H9 (cell line): ENCODE data around the gene ZNF668. TPM values are rescaled to one million over a fixed set of nuclear protein-coding genes. Genes with fewer than 3 reads are reported as not detected.

Source experiments
- DNase-seq: peaks from one replicate; pipeline ENCODE4 v3.0.0-alpha.2; 2017
- H2AFZ ChIP-seq: one replicate; pipeline ENCODE4 v1.6.1; 2013; ENCODE audit warnings: mild to moderate bottlenecking, low read length, control low read depth, moderate library complexity
- H2AK5ac ChIP-seq: 2 replicates; pipeline ENCODE4 v1.6.1; 2013; ENCODE audit warnings: low read length, control low read depth, mixed read lengths; ENCODE audit not compliant: insufficient read length
- H2BK120ac ChIP-seq: one replicate; pipeline ENCODE4 v1.6.1; 2013; ENCODE audit warnings: low read depth, mild to moderate bottlenecking, low read length, control low read depth, inconsistent platforms; ENCODE audit not compliant: poor library complexity, severe bottlenecking
- H2BK12ac ChIP-seq: 2 replicates; pipeline ENCODE4 v1.6.1; 2013; ENCODE audit warnings: low read length, control low read depth, mixed read lengths, low read depth; ENCODE audit not compliant: insufficient read length
- H2BK15ac ChIP-seq: 2 replicates; pipeline ENCODE4 v1.6.1; 2013; ENCODE audit warnings: low read depth, low read length, control low read depth
- H2BK20ac ChIP-seq: one replicate; pipeline ENCODE4 v1.6.1; 2013; ENCODE audit warnings: low read depth, mild to moderate bottlenecking, low read length, control low read depth, inconsistent platforms; ENCODE audit not compliant: poor library complexity, severe bottlenecking
- H2BK5ac ChIP-seq: 2 replicates; pipeline ENCODE4 v1.6.1; 2013; ENCODE audit warnings: low read length, control low read depth, mixed read lengths; ENCODE audit not compliant: insufficient read length
- H3K14ac ChIP-seq: 2 replicates; pipeline ENCODE4 v1.6.1; 2013; ENCODE audit warnings: low read length, control low read depth; ENCODE audit not compliant: insufficient read depth
- H3K18ac ChIP-seq: 2 replicates; pipeline ENCODE4 v1.6.1; 2013; ENCODE audit warnings: low read depth, mild to moderate bottlenecking, mixed read lengths, low read length, control low read depth; ENCODE audit not compliant: insufficient read length
- H3K23ac ChIP-seq: 2 replicates; pipeline ENCODE4 v1.6.1; 2013; ENCODE audit warnings: low read length, control low read depth, mixed read lengths, low read depth; ENCODE audit not compliant: insufficient read length
- H3K23me2 ChIP-seq: 2 replicates; pipeline ENCODE4 v1.6.1; 2013; ENCODE audit warnings: low read depth, mild to moderate bottlenecking, mixed read lengths, low read length, control low read depth; ENCODE audit not compliant: insufficient read length, poor library complexity, severe bottlenecking
- H3K27ac ChIP-seq: 2 replicates; pipeline ENCODE4 v1.5.1; 2013; ENCODE audit warnings: low read length, control low read depth, mixed read lengths, low read depth; ENCODE audit not compliant: insufficient read length
- H3K27me3 ChIP-seq: 2 replicates; pipeline ENCODE4 v1.6.1; 2013; ENCODE audit warnings: low read length, control low read depth, inconsistent platforms; ENCODE audit not compliant: insufficient read depth
- H3K4ac ChIP-seq: 2 replicates; pipeline ENCODE4 v1.6.1; 2013; ENCODE audit warnings: low read depth, mild to moderate bottlenecking, control low read depth, inconsistent platforms, low read length, moderate library complexity
- H3K4me1 ChIP-seq: 2 replicates; pipeline ENCODE4 v1.6.1; 2013; ENCODE audit warnings: low read length, control low read depth, inconsistent platforms; ENCODE audit not compliant: insufficient read depth
- H3K4me2 ChIP-seq: 2 replicates; pipeline ENCODE4 v1.6.1; 2013; ENCODE audit warnings: low read length, control low read depth, mixed read lengths; ENCODE audit not compliant: insufficient read length, insufficient read depth
- H3K56ac ChIP-seq: 2 replicates; pipeline ENCODE4 v1.6.1; 2013; ENCODE audit warnings: low read depth, mild to moderate bottlenecking, mixed read lengths, low read length, control low read depth; ENCODE audit not compliant: insufficient read length
- H3K79me1 ChIP-seq: 2 replicates; pipeline ENCODE4 v1.6.1; 2013; ENCODE audit warnings: low read depth, mild to moderate bottlenecking, moderate library complexity, low read length, control low read depth, inconsistent platforms; ENCODE audit not compliant: insufficient read depth, poor library complexity, severe bottlenecking
- H3K79me2 ChIP-seq: 2 replicates; pipeline ENCODE4 v1.6.1; 2013; ENCODE audit warnings: low read length, control low read depth, inconsistent platforms; ENCODE audit not compliant: insufficient read depth
- H3K9ac ChIP-seq: 2 replicates; pipeline ENCODE4 v1.6.1; 2013; ENCODE audit warnings: low read length, control low read depth, mixed read lengths; ENCODE audit not compliant: insufficient read length; ENCODE audit errors: extremely low read depth
- H3K9me3 ChIP-seq: one replicate; pipeline ENCODE4 v1.6.1; 2013; ENCODE audit warnings: low read depth, low read length, inconsistent platforms; ENCODE audit not compliant: control insufficient read depth
- H3T11ph ChIP-seq: one replicate; pipeline ENCODE4 v1.6.1; 2013; ENCODE audit warnings: mild to moderate bottlenecking, low read length, control low read depth, inconsistent platforms
- H4K20me1 ChIP-seq: one replicate; pipeline ENCODE4 v1.6.1; 2013; ENCODE audit not compliant: control insufficient read depth, insufficient read length, insufficient read depth
- H4K5ac ChIP-seq: 2 replicates; pipeline ENCODE4 v1.6.1; 2013; ENCODE audit warnings: low read depth, mild to moderate bottlenecking, mixed read lengths, low read length, control low read depth; ENCODE audit not compliant: insufficient read length
- H4K8ac ChIP-seq: replicated peaks from 2 replicates; pipeline ENCODE4 v1.6.1; 2013; ENCODE audit warnings: low read length, control low read depth, mixed read lengths, low read depth; ENCODE audit not compliant: insufficient read length
- H4K91ac ChIP-seq: 2 replicates; pipeline ENCODE4 v1.6.1; 2013; ENCODE audit warnings: low read depth, mild to moderate bottlenecking, moderate library complexity, mixed read lengths, low read length, control low read depth; ENCODE audit not compliant: insufficient read length
- H3K27ac Mint-ChIP-seq, 3 experiments: 2 replicates in 2 of 3; 3 replicates in 1 of 3; pipeline ENCODE4 v1.8.0; 2020 to 2021; ENCODE audit warnings: mixed read lengths in 3 of 3, mild to moderate bottlenecking in 1 of 3, moderate library complexity in 1 of 3
- H3K27me3 Mint-ChIP-seq: 2 replicates; pipeline ENCODE4 v1.8.0; 2021; ENCODE audit warnings: low read depth, mild to moderate bottlenecking, moderate library complexity, mixed read lengths
- H3K36me3 Mint-ChIP-seq, 3 experiments: 2 replicates in 2 of 3; 3 replicates in 1 of 3; pipeline ENCODE4 v1.8.0; 2020 to 2021; ENCODE audit warnings: low read depth in 3 of 3, mixed read lengths in 3 of 3; ENCODE audit not compliant: insufficient read depth in 1 of 3
- H3K4me1 Mint-ChIP-seq, 2 experiments: 2 replicates each; pipeline ENCODE4 v1.8.0; 2020; ENCODE audit warnings: mixed read lengths in 2 of 2
- H3K4me3 Mint-ChIP-seq, 2 experiments: 2 replicates in 1 of 2; 3 replicates in 1 of 2; pipeline ENCODE4 v1.8.0; 2020 to 2021; ENCODE audit warnings: mild to moderate bottlenecking in 2 of 2, mixed read lengths in 2 of 2, moderate library complexity in 1 of 2
- H3K9me3 Mint-ChIP-seq, 2 experiments: 2 replicates in 1 of 2; 3 replicates in 1 of 2; pipeline ENCODE4 v1.8.0; 2020; ENCODE audit warnings: mild to moderate bottlenecking in 2 of 2, mixed read lengths in 2 of 2, moderate library complexity in 1 of 2
- WGBS: extraction: QIAGEN DNeasy Blood & Tissue Kit; methylation state at CpG from one replicate; pipeline ENCODE4 v1.1.7; 2013; ENCODE audit warnings: missing lambda C conversion rate, low lambda C conversion rate, mixed read lengths; ENCODE audit not compliant: insufficient read length; ENCODE audit errors: extremely low coverage; 5-methylcytosine and 5-hydroxymethylcytosine counted together
- total RNA-seq: library from RNA; stranded (reverse); gene quantifications from 2 replicates; pipeline ENCODE4 v1.2.1, GENCODE V29; 2021
- TF ChIP-seq, protein P1 (sequence below): fragments of 200-600 bp; sonication (generic); conservative IDR thresholded peaks from 3 replicates; pipeline ENCODE4 v1.8.0; 2021; ENCODE audit warnings: antibody characterized with exemption, mild to moderate bottlenecking

The ZNF668 gene
- total RNA-seq, 1 experiment from 2014 or later, result 18.6 TPM

GRCh38 chr16:31022544-31023251 lies 51.3 kb downstream of the ZNF668 start:
- Histone ChIP-seq H3K9me3 (no peaks in the 10 kb centered on the region), H2AK5ac (no peak overlapping the region), H4K20me1 (no peaks in the 10 kb centered on the region), H4K5ac (no peak overlapping the region), H2AFZ (no peak overlapping the region), H2BK5ac (no peak overlapping the region), H3K23me2 (no peaks in the 10 kb centered on the region), H3K18ac (no peak overlapping the region), H2BK12ac (no peak overlapping the region), H3K79me2 (no peaks in the 10 kb centered on the region), H2BK15ac (no peak overlapping the region), H3K4ac (no peak overlapping the region), H3K79me1 (no peaks in the 10 kb centered on the region), H4K8ac (no peak overlapping the region), H3K9ac (no peak overlapping the region), H3K4me1 (no peaks in the 10 kb centered on the region), H3K23ac (no peak overlapping the region), H3K27me3 (no peaks in the 10 kb centered on the region), H4K91ac (no peak overlapping the region), H3K27ac (no peak overlapping the region), H3K14ac (no peak overlapping the region), H2BK120ac (no peak overlapping the region), H3T11ph (no peak overlapping the region), H3K56ac (no peak overlapping the region), H2BK20ac (no peak overlapping the region), H3K4me2 (no peak overlapping the region)
- Mint-ChIP-seq H3K4me3 (no peak overlapping the region), H3K9me3 (no peaks in the 10 kb centered on the region), H3K27ac (no peak overlapping the region; a peak in 1 of 7 replicates), H3K4me1 (peaks cover 0 to 6% of the 10 kb centered on the region in 2 experiments; a peak in 2 of 4 replicates), H3K36me3 (no peaks in the 10 kb centered on the region), H3K27me3 (no peaks in the 10 kb centered on the region; the same call in 1 of the 2 replicates)
- TF ChIP-seq, protein P1, sequence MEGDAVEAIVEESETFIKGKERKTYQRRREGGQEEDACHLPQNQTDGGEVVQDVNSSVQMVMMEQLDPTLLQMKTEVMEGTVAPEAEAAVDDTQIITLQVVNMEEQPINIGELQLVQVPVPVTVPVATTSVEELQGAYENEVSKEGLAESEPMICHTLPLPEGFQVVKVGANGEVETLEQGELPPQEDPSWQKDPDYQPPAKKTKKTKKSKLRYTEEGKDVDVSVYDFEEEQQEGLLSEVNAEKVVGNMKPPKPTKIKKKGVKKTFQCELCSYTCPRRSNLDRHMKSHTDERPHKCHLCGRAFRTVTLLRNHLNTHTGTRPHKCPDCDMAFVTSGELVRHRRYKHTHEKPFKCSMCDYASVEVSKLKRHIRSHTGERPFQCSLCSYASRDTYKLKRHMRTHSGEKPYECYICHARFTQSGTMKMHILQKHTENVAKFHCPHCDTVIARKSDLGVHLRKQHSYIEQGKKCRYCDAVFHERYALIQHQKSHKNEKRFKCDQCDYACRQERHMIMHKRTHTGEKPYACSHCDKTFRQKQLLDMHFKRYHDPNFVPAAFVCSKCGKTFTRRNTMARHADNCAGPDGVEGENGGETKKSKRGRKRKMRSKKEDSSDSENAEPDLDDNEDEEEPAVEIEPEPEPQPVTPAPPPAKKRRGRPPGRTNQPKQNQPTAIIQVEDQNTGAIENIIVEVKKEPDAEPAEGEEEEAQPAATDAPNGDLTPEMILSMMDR, result no peak
- DNase-seq, result no peak
- WGBS, result no CpG with 5 or more reads among the region's 12 CpGs
